Non-pigmented ciliary epithelial cell (primary cell): ENCODE measurements around the gene S100Z.

Source experiments
- DNase-seq: peaks from one replicate; pipeline ENCODE4 v3.0.0-alpha.2; 2010; ENCODE audit warnings: low read depth

The S100Z gene

GRCh38 chr5:76953551-76954382 is 104.0 kb downstream of the S100Z start:
- DNase-seq = no peak

- DNase-seq = no peak
Observed at GRCh38 chr5:76954383-76954763, 104.6 kb downstream of the S100Z start.

- DNase-seq = no peak
Observed at GRCh38 chr5:76956033-76956432, 106.2 kb downstream of the S100Z start.

- DNase-seq = peak; percentile 79
Observed at GRCh38 chr5:76958991-76959767, 109.4 kb downstream of the S100Z start.

- no peak for DNase-seq
Observed at GRCh38 chr5:76960004-76960625, 110.3 kb downstream of the S100Z start.

- no peak for DNase-seq
Observed at GRCh38 chr5:76964060-76964459, 114.2 kb downstream of the S100Z start.
